HepG2 (cell line): ENCODE data around the gene NOC2L. TPM values are rescaled to one million over a fixed set of nuclear protein-coding genes. Genes with fewer than 3 reads are reported as not detected.

Experiments
- ATAC-seq: fragments of 200-7000 bp; cut with Tn5 transposase; 3 replicates; pipeline ENCODE4 v1.9.1; 2020; ENCODE audit warnings: mild to moderate bottlenecking, moderate library complexity
- BruUV-seq: library from RNA; stranded (reverse); fragments of 400-500 nt; replicated peaks from 2 replicates; lab custom pipeline; 2021; lab: Mats Ljungman, UMichigan
- CTCF ChIA-PET: fragments of 300-600 bp; formaldehyde crosslinking; extraction: SDS; loops from one replicate; lab custom pipeline; 2021; ENCODE audit warnings: low total read pairs, inconsistent platforms, low intra/inter-chr PET ratio; lab: Yijun Ruan, JAX
- POLR2A ChIA-PET: fragments of 350-600 bp; sonication (Branson Sonifier 250); formaldehyde crosslinking; loops from one replicate; lab custom pipeline; 2020; ENCODE audit warnings: antibody characterized with exemption, inconsistent platforms; lab: Yijun Ruan, JAX
- DNase-seq: peaks from one replicate; pipeline ENCODE4 v3.0.0-alpha.2; 2015; ENCODE audit warnings: low spot score
- FAIRE-seq: peaks from 3 replicates; lab custom pipeline; 2011; peaks lifted over from hg19 to GRCh38; lab: Jason Lieb, UNC
- H2AFZ ChIP-seq: one replicate; pipeline ENCODE4 v1.6.1; 2011; ENCODE audit warnings: low read length, inconsistent platforms
- H3K27ac ChIP-seq: fragments of 300-600 bp; 3 replicates; pipeline ENCODE4 v1.8.0; 2011; ENCODE audit warnings: mixed run types, mild to moderate bottlenecking, mixed read lengths, low read length, inconsistent platforms; ENCODE audit not compliant: insufficient read depth; ENCODE audit errors: extremely low read length
- H3K27me3 ChIP-seq, 2 experiments: fragments of 200-600 bp in 1 of 2; 2 replicates in 1 of 2; 3 replicates in 1 of 2; pipeline versions ENCODE4 v1.6.0 to v1.8.0; 2011; ENCODE audit warnings: low read length in 2 of 2, mild to moderate bottlenecking in 2 of 2, moderate library complexity in 2 of 2, inconsistent platforms in 1 of 2; ENCODE audit not compliant: insufficient read depth in 2 of 2, control insufficient read depth in 1 of 2
- H3K36me3 ChIP-seq, 2 experiments: fragments of 200-600 bp in 1 of 2; replicated peaks in 1 of 2; 2 replicates in 1 of 2; 3 replicates in 1 of 2; pipeline versions ENCODE4 v1.5.1 to v1.8.0; 2011; ENCODE audit warnings: low read length in 2 of 2, inconsistent platforms in 1 of 2; ENCODE audit not compliant: insufficient read depth in 2 of 2, control insufficient read depth in 1 of 2
- H3K4me1 ChIP-seq: 2 replicates; pipeline ENCODE4 v1.5.1; 2012; ENCODE audit warnings: low read length, inconsistent platforms; ENCODE audit not compliant: insufficient read depth
- H3K4me2 ChIP-seq: 2 replicates; pipeline ENCODE4 v1.6.0; 2011; ENCODE audit warnings: low read depth, low read length, inconsistent platforms
- H3K4me3 ChIP-seq, 3 experiments: fragments of 200-600 bp in 1 of 3; sonication (generic), shearing (Covaris generic) in 1 of 3; replicated peaks in 1 of 3; 2 replicates each; pipeline ENCODE4 v1.5.1; 2011 to 2016; ENCODE audit warnings: low read length in 3 of 3, inconsistent platforms in 2 of 3, low read depth in 2 of 3, mild to moderate bottlenecking in 2 of 3, control low read depth in 1 of 3, mixed read lengths in 1 of 3; ENCODE audit not compliant: insufficient read depth in 1 of 3
- H3K79me2 ChIP-seq: one replicate; pipeline ENCODE4 v1.6.1; 2011; ENCODE audit warnings: low read length, inconsistent platforms; ENCODE audit not compliant: insufficient read depth
- H3K9ac ChIP-seq: 2 replicates; pipeline ENCODE4 v1.6.0; 2011; ENCODE audit warnings: mild to moderate bottlenecking, low read depth, low read length, inconsistent platforms; ENCODE audit not compliant: insufficient read depth
- H3K9me3 ChIP-seq: 2 replicates; pipeline ENCODE4 v1.5.1; 2012; ENCODE audit warnings: mild to moderate bottlenecking, low read length
- H4K20me1 ChIP-seq: 2 replicates; pipeline ENCODE4 v1.6.0; 2011; ENCODE audit warnings: inconsistent platforms, mild to moderate bottlenecking, low read length, moderate library complexity; ENCODE audit not compliant: insufficient read depth
- AGO2 ChIP-seq: fragments of 200-400 bp; formaldehyde crosslinking; optimal IDR thresholded peaks from 2 replicates; pipeline ENCODE3; 2017; ENCODE audit warnings: mild to moderate bottlenecking, low read depth, low read length, moderate library complexity
- CCAR2 ChIP-seq: fragments of 200-400 bp; formaldehyde crosslinking; optimal IDR thresholded peaks from 2 replicates; pipeline ENCODE3; 2018; ENCODE audit warnings: low read depth, mild to moderate bottlenecking, low read length, moderate library complexity
- HOXA3 ChIP-seq: sonication (generic); formaldehyde crosslinking; IDR thresholded peaks from 2 replicates; pipeline ENCODE4 v1.5.0; 2020; ENCODE audit warnings: missing genetic modification reagents
- MTA1 ChIP-seq: sonication (generic); formaldehyde crosslinking; IDR thresholded peaks from 2 replicates; pipeline ENCODE4 v1.4.0; 2020; ENCODE audit warnings: missing genetic modification reagents, mild to moderate bottlenecking, borderline replicate concordance
- PAX8 ChIP-seq: sonication (generic); formaldehyde crosslinking; IDR thresholded peaks from 2 replicates; pipeline ENCODE4 v1.8.0; 2022; ENCODE audit warnings: mild to moderate bottlenecking, missing genetic modification reagents, borderline replicate concordance
- POLR2G ChIP-seq: fragments of 200-400 bp; formaldehyde crosslinking; IDR thresholded peaks from 2 replicates; pipeline ENCODE4 v1.6.1; 2018; ENCODE audit warnings: mild to moderate bottlenecking, low read depth, low read length, moderate library complexity
- PRMT3 ChIP-seq: sonication (generic); formaldehyde crosslinking; IDR thresholded peaks from 2 replicates; pipeline ENCODE4 v1.8.1; 2022; ENCODE audit warnings: low read depth, mild to moderate bottlenecking, moderate library complexity, missing genetic modification reagents, borderline replicate concordance
- RBFOX2 ChIP-seq: fragments of 200-400 bp; formaldehyde crosslinking; IDR thresholded peaks from 2 replicates; pipeline ENCODE4 v1.6.1; 2017; ENCODE audit warnings: low read depth, mild to moderate bottlenecking, low read length
- TRIM22 ChIP-seq: fragments of 450-650 bp; IDR thresholded peaks from 2 replicates; pipeline ENCODE4 v1.6.1; 2017
- ZFP82 ChIP-seq: sonication (generic); formaldehyde crosslinking; IDR thresholded peaks from 2 replicates; pipeline ENCODE4 v1.5.1; 2020; ENCODE audit warnings: mild to moderate bottlenecking, missing genetic modification reagents, borderline replicate concordance
- ZKSCAN1 ChIP-seq: fragments of 150-350 bp; IDR thresholded peaks from 2 replicates; pipeline ENCODE4 v1.6.1; 2014; ENCODE audit warnings: low read length
- ZNF446 ChIP-seq: sonication (generic); formaldehyde crosslinking; IDR thresholded peaks from 2 replicates; pipeline ENCODE4 v1.5.0; 2020; ENCODE audit warnings: mild to moderate bottlenecking, missing genetic modification reagents
- ZNF496 ChIP-seq: sonication (generic); formaldehyde crosslinking; IDR thresholded peaks from 2 replicates; pipeline ENCODE4 v1.8.1; 2023; ENCODE audit warnings: mild to moderate bottlenecking, moderate library complexity, missing genetic modification reagents; ENCODE audit not compliant: insufficient replicate concordance
- ZNF501 ChIP-seq: sonication (generic); formaldehyde crosslinking; IDR thresholded peaks from 2 replicates; pipeline ENCODE4 v1.5.1; 2020; ENCODE audit warnings: mild to moderate bottlenecking, moderate library complexity, missing genetic modification reagents
- ZNF652 ChIP-seq: IDR thresholded peaks from 2 replicates; pipeline ENCODE4 v1.6.1; 2016; ENCODE audit warnings: low read depth, borderline replicate concordance
- ZSCAN25 ChIP-seq: sonication (generic); formaldehyde crosslinking; IDR thresholded peaks from 2 replicates; pipeline ENCODE4 v1.8.0; 2022; ENCODE audit warnings: mild to moderate bottlenecking, missing genetic modification reagents
- ZSCAN30 ChIP-seq: sonication (generic); formaldehyde crosslinking; IDR thresholded peaks from 2 replicates; pipeline ENCODE4 v1.5.0; 2020; ENCODE audit warnings: mild to moderate bottlenecking, missing genetic modification reagents
- ZSCAN9 ChIP-seq: IDR thresholded peaks from 2 replicates; pipeline ENCODE4 v1.6.1; 2016; ENCODE audit warnings: borderline replicate concordance
- WGBS: methylation state at CpG from one replicate; pipeline ENCODE4 v1.1.6; 2017; ENCODE audit warnings: low lambda C conversion rate; 5-methylcytosine and 5-hydroxymethylcytosine counted together
- in situ Hi-C: cut with HindIII; loops from 2 replicates; pipeline ENCODE4 v1.10.0; 2017; ENCODE audit warnings: low pct_unique_long_range_greater_than_20kb; ENCODE audit not compliant: extremely low pct_ligation_motif_present
- intact Hi-C: fragments of 100-400 bp; cut with micrococcal nuclease; formaldehyde crosslinking; loops from one replicate; pipeline ENCODE4 v1.10.0; 2022; ENCODE audit not compliant: unreplicated experiment
- polyA plus RNA-seq, 8 experiments: library from polyadenylated mRNA; depleted of rRNA in 3 of 8; stranded (reverse) in 7 of 8; unstranded in 1 of 8; fragments of >200 nt; fragmentation: Illumina TruSeq in 4 of 8; extraction: Trizol in 4 of 8; gene quantifications; 2 replicates each; pipeline versions ENCODE4 v1.2.1 to v1.2.3, GENCODE V29; 2011 to 2016; ENCODE audit warnings: low read depth in 4 of 8, missing spikeins in 1 of 8, mixed read lengths in 1 of 8; ENCODE audit not compliant: insufficient read depth in 1 of 8
- total RNA-seq, 5 experiments: library from RNA; depleted of rRNA; stranded (reverse); fragments of >200 nt; fragmentation: Illumina TruSeq; extraction: Trizol; gene quantifications; 2 replicates each; pipeline ENCODE4 v1.2.3, GENCODE V29; 2016; ENCODE audit warnings: low read depth in 1 of 5

NOC2L gene
- total and polyA plus RNA-seq, 2 of the 13 experiments (the other 11 are each of a cell fraction or from before 2014, with no cell fraction given): 32.0 to 103 TPM

- Histone ChIP-seq H3K27ac (no peak overlapping the region), H3K4me3 (peak overlapping the region in 1 of 3 experiments; percentile 77; a peak in 1 of 6 replicates), H4K20me1 (no peaks in the 10 kb centered on the region), H3K4me1 (peaks cover 54% of the 10 kb centered on the region), H3K9me3 (no peaks in the 10 kb centered on the region), H3K36me3 (no peaks in the 10 kb centered on the region), H3K9ac (peak overlapping the region; percentile 77; the same call in 1 of the 2 replicates), H3K4me2 (peak overlapping the region; percentile 87; the same call in 1 of the 2 replicates), H3K79me2 (peaks cover 15% of the 10 kb centered on the region), H3K27me3 (no peaks in the 10 kb centered on the region), H2AFZ (no peak overlapping the region)
- DNase-seq: no peak
- ChIA-PET POLR2A (interaction anchor here (1.0 to 1.6 kb wide), 2 partner anchors 10 to 14 kb away, joined by 3 to 9 read pairs; partner anchors contain the start of gene ISG15), CTCF (no interaction called here)
- 79% methylated on average over 7 of the region's 22 CpGs for WGBS
- TF ChIP-seq RBFOX2 (peak; percentile 49; the same call in 1 of the 2 replicates), ZNF446 (CRISPR knock-in tag) (0 out of 2 replicates have a peak, but pooled peaks have one; percentile 17), TRIM22 (no peak), PRMT3 (no peak), HOXA3 (0 out of 2 replicates have a peak, but pooled peaks have one; percentile 11), ZSCAN25 (peak; percentile 97), ZKSCAN1 (peak; percentile 55; the same call in 1 of the 2 replicates), ZSCAN30 (CRISPR knock-in tag) (no peak), ZNF496 (CRISPR knock-in tag) (no peak), ZFP82 (CRISPR knock-in tag) (no peak), ZNF501 (CRISPR knock-in tag) (0 out of 2 replicates have a peak, but pooled peaks have one; percentile 19), ZSCAN9 (CRISPR knock-in tag) (no peak), PAX8 (CRISPR knock-in tag) (no peak), POLR2G (peak; percentile 26; the same call in 1 of the 2 replicates), CCAR2 (no peak), MTA1 (no peak), ZNF652 (CRISPR knock-in tag) (no peak), AGO2 (peak; percentile 51)
- no peak for FAIRE-seq
- no peak for ATAC-seq
- BruUV-seq: no TSS peak
- intact Hi-C loops: loop anchor here (10.0 kb wide), 1 partner anchor 231 kb away; the partner anchor contains the start of genes B3GALT6 and SDF4
- in situ Hi-C loops: no loop called here
Measured at GRCh38 chr1:1003618-1004419, 44.8 kb upstream of the NOC2L start.
